GM12892 (cell line): Measurements from ENCODE around the gene TNKS1BP1.

ENCODE experiments used
- POLR2AphosphoS5 ChIP-seq: IDR thresholded peaks from 2 replicates; pipeline ENCODE4 v1.6.1; 2011; ENCODE audit warnings: low read depth, low read length, control low read depth
- TAF1 ChIP-seq: IDR thresholded peaks from 2 replicates; pipeline ENCODE4 v1.6.1; 2011; ENCODE audit warnings: low read depth, mild to moderate bottlenecking, control low read depth, low read length, borderline replicate concordance

DNA sequence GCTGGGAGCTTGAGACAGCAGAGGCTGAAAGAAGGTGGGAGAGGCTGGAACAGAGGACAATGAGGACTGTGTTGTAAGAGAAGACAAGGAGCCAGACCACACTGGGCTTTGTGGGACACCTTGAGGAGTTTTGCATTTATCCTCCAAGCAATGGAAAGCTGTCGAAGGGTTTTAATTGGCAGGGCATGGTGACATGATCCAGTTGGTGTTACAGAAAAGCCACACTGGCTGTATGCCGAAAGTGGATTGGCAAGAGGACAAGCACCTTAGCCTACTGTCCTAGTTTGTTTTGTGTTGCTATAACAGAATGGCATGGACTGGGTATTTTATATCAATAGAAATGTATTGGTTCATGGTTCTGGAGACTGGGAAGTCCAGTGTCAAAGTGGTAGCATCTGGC, 73.7 kb downstream of the TNKS1BP1 start:
- TF ChIP-seq POLR2AphosphoS5 (no peak), TAF1 (no peak)
